Keratinocyte (primary cell): ENCODE data around the gene ERC1. TPM values are rescaled to one million over a fixed set of nuclear protein-coding genes. Genes with fewer than 3 reads are reported as not detected.

Experiments used
- DNase-seq: peaks from one replicate; pipeline ENCODE4 v3.0.0-alpha.2; 2011; ENCODE audit warnings: low read depth, missing footprints, low spot score
- FAIRE-seq: peaks from 2 replicates; lab custom pipeline; 2011; peaks lifted over from hg19 to GRCh38; lab: Jason Lieb, UNC
- H2AFZ ChIP-seq: 2 replicates; pipeline ENCODE4 v1.6.0; 2012; ENCODE audit warnings: low read length, control low read depth, inconsistent platforms; ENCODE audit not compliant: control insufficient read depth
- H3K27ac ChIP-seq: 2 replicates; pipeline ENCODE4 v1.5.1; 2011; ENCODE audit warnings: low read length; ENCODE audit not compliant: control insufficient read depth, insufficient read depth
- H3K27me3 ChIP-seq: 3 replicates; pipeline ENCODE4 v1.6.0; 2011; ENCODE audit warnings: low read length; ENCODE audit not compliant: control insufficient read depth, insufficient read depth; ENCODE audit errors: extremely low read depth
- H3K36me3 ChIP-seq, 2 experiments: 2 replicates in 1 of 2; 3 replicates in 1 of 2; pipeline ENCODE4 v1.5.1; 2011; ENCODE audit warnings: low read length in 2 of 2, mild to moderate bottlenecking in 1 of 2; ENCODE audit not compliant: control insufficient read depth in 2 of 2, insufficient read depth in 2 of 2; ENCODE audit errors: extremely low read depth in 1 of 2
- H3K4me1 ChIP-seq: 3 replicates; pipeline ENCODE4 v1.5.1; 2011; ENCODE audit warnings: low read length; ENCODE audit not compliant: control insufficient read depth, insufficient read depth; ENCODE audit errors: extremely low read depth
- H3K4me2 ChIP-seq: 3 replicates; pipeline ENCODE4 v1.6.0; 2011; ENCODE audit warnings: low read depth, low read length; ENCODE audit not compliant: control insufficient read depth, insufficient read depth; ENCODE audit errors: extremely low read depth
- H3K4me3 ChIP-seq, 3 experiments: fragments of 200-600 bp in 1 of 3; sonication (generic) in 1 of 3; 2 replicates in 2 of 3; 3 replicates in 1 of 3; pipeline ENCODE4 v1.5.1; 2011 to 2016; ENCODE audit warnings: low read length in 3 of 3, mild to moderate bottlenecking in 3 of 3, control low read depth in 2 of 3, inconsistent platforms in 1 of 3, low read depth in 1 of 3, mixed read lengths in 1 of 3, mixed run types in 1 of 3, moderate library complexity in 1 of 3; ENCODE audit not compliant: control insufficient read depth in 2 of 3, insufficient read depth in 2 of 3; ENCODE audit errors: extremely low read depth in 1 of 3
- H3K79me2 ChIP-seq: 2 replicates; pipeline ENCODE4 v1.6.0; 2012; ENCODE audit warnings: low read length; ENCODE audit not compliant: control insufficient read depth, insufficient read depth
- H3K9ac ChIP-seq: 3 replicates; pipeline ENCODE4 v1.6.0; 2011; ENCODE audit warnings: low read length; ENCODE audit not compliant: control insufficient read depth, insufficient read depth; ENCODE audit errors: extremely low read depth
- H3K9me1 ChIP-seq: 3 replicates; pipeline ENCODE4 v1.6.0; 2011; ENCODE audit warnings: low read length; ENCODE audit not compliant: control insufficient read depth, insufficient read depth; ENCODE audit errors: extremely low read depth
- H3K9me3 ChIP-seq: 2 replicates; pipeline ENCODE4 v1.5.1; 2012; ENCODE audit warnings: low read depth, low read length; ENCODE audit not compliant: control insufficient read depth
- H4K20me1 ChIP-seq: 3 replicates; pipeline ENCODE4 v1.6.0; 2011; ENCODE audit warnings: low read length; ENCODE audit not compliant: control insufficient read depth, insufficient read depth; ENCODE audit errors: extremely low read depth
- EZH2 ChIP-seq: IDR thresholded peaks from one replicate; pipeline ENCODE4 v1.6.1; 2012; ENCODE audit warnings: inconsistent platforms, mild to moderate bottlenecking, low read length, moderate library complexity
- dilution Hi-C: fragments of 300-500 bp; cut with MboI; formaldehyde crosslinking; loops from one replicate; pipeline ENCODE4 v1.7.0; 2020; ENCODE audit warnings: low sequenced_read_pairs; ENCODE audit not compliant: extremely low pct_ligation_motif_present
- polyA plus RNA-seq, 5 experiments: library from polyadenylated mRNA; depleted of rRNA in 3 of 5; stranded (reverse) in 3 of 5; stranded (forward) in 1 of 5; unstranded in 1 of 5; fragments of >200 nt; gene quantifications; 1 replicate in 1 of 5; 2 replicates in 3 of 5; 3 replicates in 1 of 5; pipeline versions ENCODE4 v1.2.1 to v1.2.3, GENCODE V29; 2011 to 2012; ENCODE audit warnings: missing spikeins in 2 of 5, low read depth in 1 of 5, low replicate concordance in 1 of 5
- TF ChIP-seq, protein P1 (sequence below), 3 experiments: IDR thresholded peaks in 1 of 3; conservative IDR thresholded peaks in 1 of 3; optimal IDR thresholded peaks in 1 of 3; 2 replicates in 2 of 3; 3 replicates in 1 of 3; pipeline versions ENCODE3 to v1.5.1; 2011; ENCODE audit warnings: low read length in 3 of 3, mild to moderate bottlenecking in 3 of 3, moderate library complexity in 2 of 3, control low read depth in 1 of 3, inconsistent platforms in 1 of 3; ENCODE audit not compliant: insufficient read depth in 2 of 3; ENCODE audit errors: extremely low read depth in 1 of 3

ERC1 gene
- polyA plus RNA-seq, 1 donor (not counting 4 experiments of a cell fraction or from before 2014, with no cell fraction given): 16.1 TPM

- H2AFZ ChIP-seq: no peak overlapping the region
- H4K20me1 ChIP-seq: no peaks in the 10 kb centered on the region
- H3K9me3 ChIP-seq: no peaks in the 10 kb centered on the region
- TF ChIP-seq EZH2: no peak
- TF ChIP-seq, protein P1, sequence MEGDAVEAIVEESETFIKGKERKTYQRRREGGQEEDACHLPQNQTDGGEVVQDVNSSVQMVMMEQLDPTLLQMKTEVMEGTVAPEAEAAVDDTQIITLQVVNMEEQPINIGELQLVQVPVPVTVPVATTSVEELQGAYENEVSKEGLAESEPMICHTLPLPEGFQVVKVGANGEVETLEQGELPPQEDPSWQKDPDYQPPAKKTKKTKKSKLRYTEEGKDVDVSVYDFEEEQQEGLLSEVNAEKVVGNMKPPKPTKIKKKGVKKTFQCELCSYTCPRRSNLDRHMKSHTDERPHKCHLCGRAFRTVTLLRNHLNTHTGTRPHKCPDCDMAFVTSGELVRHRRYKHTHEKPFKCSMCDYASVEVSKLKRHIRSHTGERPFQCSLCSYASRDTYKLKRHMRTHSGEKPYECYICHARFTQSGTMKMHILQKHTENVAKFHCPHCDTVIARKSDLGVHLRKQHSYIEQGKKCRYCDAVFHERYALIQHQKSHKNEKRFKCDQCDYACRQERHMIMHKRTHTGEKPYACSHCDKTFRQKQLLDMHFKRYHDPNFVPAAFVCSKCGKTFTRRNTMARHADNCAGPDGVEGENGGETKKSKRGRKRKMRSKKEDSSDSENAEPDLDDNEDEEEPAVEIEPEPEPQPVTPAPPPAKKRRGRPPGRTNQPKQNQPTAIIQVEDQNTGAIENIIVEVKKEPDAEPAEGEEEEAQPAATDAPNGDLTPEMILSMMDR (optimal IDR thresholded peaks at IDR 0.05 in 1 of 3, IDR thresholded peaks at IDR 0.05 in 1 of 3, conservative IDR thresholded peaks at IDR 0.05 in 1 of 3; ENCODE audit: extremely low read depth in 1 of 3, insufficient read depth in 2 of 3, low read length in 3 of 3): no peak
- DNase-seq: no peak
- FAIRE-seq: no peak
- H3K79me2 ChIP-seq: peaks cover 29% of the 10 kb centered on the region
- no peak overlapping the region for H3K9ac ChIP-seq
- no peak overlapping the region for H3K27ac ChIP-seq
- no peaks in the 10 kb centered on the region for H3K27me3 ChIP-seq
- H3K4me1 ChIP-seq: no peaks in the 10 kb centered on the region
- dilution Hi-C loops: no loop called here
- H3K36me3 ChIP-seq: peaks cover 5 to 11% of the 10 kb centered on the region in 2 experiments
- no peaks in the 10 kb centered on the region for H3K9me1 ChIP-seq
- H3K4me3 ChIP-seq: no peak overlapping the region
- no peak overlapping the region for H3K4me2 ChIP-seq
Measured at GRCh38 chr12:1030779-1031178, 39.8 kb downstream of the ERC1 start.

DNA sequence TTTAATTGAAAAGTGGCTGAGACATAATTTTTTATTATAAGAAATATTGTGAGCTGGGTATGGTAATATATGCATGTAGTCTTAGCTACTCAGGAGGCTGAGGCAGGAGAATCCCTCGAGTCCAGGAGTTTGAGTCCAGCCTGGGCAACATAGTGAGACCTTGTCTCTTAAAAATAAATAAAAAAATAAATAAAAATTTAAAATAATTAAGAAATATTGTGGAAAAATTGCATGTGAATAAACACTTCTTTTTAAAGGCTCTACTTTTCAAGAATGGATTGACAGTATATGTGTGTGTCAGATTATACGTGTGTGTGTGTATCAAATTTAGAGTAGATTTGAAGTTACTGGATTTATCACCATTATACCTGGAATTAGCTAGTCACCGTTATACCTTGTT is 43.2 kb downstream of the ERC1 start:
- no peak for FAIRE-seq

More for the DNA sequence above, 43.2 kb downstream of the ERC1 start:
- Histone ChIP-seq H3K9ac (no peak overlapping the region), H3K4me2 (no peak overlapping the region), H3K9me3 (no peaks in the 10 kb centered on the region), H3K4me3 (no peak overlapping the region), H3K4me1 (no peaks in the 10 kb centered on the region), H3K79me2 (peaks cover 21% of the 10 kb centered on the region), H4K20me1 (no peaks in the 10 kb centered on the region), H2AFZ (no peak overlapping the region), H3K27me3 (no peaks in the 10 kb centered on the region), H3K9me1 (no peaks in the 10 kb centered on the region), H3K27ac (no peak overlapping the region), H3K36me3 (peaks cover 0 to 4% of the 10 kb centered on the region in 2 experiments)
- DNase-seq: no peak
- TF ChIP-seq, protein P1 (optimal IDR thresholded peaks at IDR 0.05 in 1 of 3, IDR thresholded peaks at IDR 0.05 in 1 of 3, conservative IDR thresholded peaks at IDR 0.05 in 1 of 3; ENCODE audit: extremely low read depth in 1 of 3, insufficient read depth in 2 of 3, low read length in 3 of 3): no peak
- TF ChIP-seq EZH2: no peak
- dilution Hi-C loops: no loop called here
